HG03432 (cell line): ENCODE data around the gene ID1.
A peak's percentile ranks its signal among the peaks of the same experiment; 100 is the strongest.
"Not testable (repeated sequence)": the region's sequence is repeated elsewhere in the genome, so short reads cannot be mapped to it uniquely, and the experiment has no call there.

Experiments
- ATAC-seq: cut with Tn5 transposase; IDR thresholded peaks from one replicate; pipeline ENCODE4 v1.9.1; 2021; ENCODE audit warnings: mild to moderate bottlenecking, moderate library complexity; ENCODE audit not compliant: unreplicated experiment

ID1 gene

DNA sequence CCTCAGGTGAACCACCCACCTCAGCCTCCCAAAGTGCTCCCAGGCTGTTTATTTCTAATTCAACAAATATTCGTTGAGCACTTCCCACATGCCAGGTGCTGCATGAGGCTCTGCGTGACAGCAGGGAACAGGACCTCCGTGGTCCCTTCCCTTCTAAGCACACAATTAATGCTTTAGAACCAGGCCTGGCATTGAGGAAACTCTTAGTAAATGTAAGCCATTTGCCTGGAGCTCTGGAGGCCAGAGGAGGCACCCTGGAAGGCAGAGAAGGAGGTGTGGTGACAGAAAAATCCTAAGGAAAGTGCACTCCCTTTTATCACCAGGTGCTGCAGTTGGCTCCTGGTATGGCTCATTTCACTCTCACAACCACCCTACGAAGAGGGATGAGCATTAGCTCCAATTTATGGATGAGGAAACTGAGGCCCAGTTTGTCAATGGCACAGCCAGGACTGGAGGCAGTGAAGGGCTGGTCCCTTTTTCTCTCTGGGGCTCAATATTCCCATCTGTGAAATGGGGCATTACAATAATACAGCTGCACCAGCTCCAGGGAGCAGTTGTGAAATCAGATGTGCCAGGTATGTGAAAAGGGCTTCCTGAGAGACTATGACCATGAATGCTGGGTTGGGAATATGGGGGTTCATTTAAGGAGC, 8.1 kb upstream of the ID1 start:
- no peak for ATAC-seq

- ATAC-seq, result no peak
Measured at GRCh38 chr20:31597481-31597855, 7.6 kb upstream of the ID1 start.

- no peak for ATAC-seq
Measured at GRCh38 chr20:31602431-31602778, 2.7 kb upstream of the ID1 start.

DNA sequence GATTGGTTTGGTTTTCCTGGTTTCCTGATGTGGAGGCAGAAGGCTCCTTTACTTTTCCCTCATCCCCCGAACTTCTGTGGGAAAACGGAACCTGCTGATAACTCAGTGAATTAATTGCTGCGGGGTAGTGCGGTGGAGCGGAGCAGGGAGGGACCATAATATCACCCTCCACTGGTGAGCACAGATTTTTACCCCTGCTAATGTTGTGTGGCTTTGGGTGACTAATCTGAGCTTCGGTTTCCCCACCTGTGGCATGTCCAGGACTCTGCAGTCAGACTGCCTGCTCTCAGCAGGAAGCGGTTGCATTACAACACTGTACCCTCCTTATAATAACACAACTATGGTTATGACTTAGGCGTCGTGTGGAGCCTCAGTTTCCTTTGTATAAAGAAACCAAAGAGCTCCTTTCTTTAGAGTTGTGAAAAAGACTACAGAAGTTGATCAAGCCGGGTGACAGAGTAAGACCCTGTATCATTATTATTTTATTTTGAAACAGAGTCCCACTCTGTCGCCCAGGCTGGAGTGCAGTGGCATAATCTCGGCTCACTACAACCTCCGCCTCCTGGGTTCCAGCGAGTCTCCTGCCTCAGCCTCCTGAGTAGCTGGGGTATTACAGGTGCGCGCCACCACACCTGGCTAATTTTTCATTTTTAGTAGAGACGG, 2.2 kb upstream of the ID1 start:
- peak; percentile 70 for ATAC-seq

DNA sequence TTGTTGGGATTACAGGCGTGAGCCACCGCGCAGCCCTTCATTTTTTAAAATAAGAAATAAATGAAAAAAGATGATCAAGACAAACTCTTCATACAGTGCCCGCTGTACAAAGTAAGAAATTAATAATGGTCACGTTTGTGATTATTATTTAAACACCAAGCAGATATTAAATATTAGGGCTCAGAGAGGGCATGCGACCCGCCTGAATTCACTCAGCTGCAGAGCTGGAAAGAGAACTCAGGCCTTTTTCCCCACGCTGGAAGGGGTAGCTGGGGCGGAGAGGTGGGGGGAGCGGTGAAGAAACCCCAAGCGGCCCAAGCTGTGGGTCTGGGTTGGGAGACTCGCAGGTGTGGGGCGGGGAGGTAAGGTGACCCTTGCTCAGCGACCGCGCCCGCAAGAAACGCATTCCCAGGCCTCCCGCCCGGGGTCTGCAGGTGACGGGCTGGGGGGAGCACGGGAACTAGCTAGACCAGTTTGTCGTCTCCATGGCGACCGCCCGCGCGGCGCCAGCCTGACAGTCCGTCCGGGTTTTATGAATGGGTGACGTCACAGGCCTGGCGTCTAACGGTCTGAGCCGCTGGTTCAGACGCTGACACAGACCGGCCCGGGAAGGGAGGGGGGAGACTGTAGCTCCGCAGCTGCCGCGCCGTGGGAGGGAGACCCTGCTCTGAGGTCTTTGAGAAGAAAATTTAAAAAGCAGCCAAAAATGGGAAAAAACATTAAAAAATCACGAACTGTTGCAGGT, 1.1 kb upstream of the ID1 start:
- peak; percentile 55 for ATAC-seq

- ATAC-seq, result peak; percentile 0
Measured at GRCh38 chr20:31604567-31605030, 490 bp upstream of the ID1 start.

- no peak for ATAC-seq
Measured at GRCh38 chr20:31605902-31606803, 1.1 kb downstream of the ID1 start.

DNA sequence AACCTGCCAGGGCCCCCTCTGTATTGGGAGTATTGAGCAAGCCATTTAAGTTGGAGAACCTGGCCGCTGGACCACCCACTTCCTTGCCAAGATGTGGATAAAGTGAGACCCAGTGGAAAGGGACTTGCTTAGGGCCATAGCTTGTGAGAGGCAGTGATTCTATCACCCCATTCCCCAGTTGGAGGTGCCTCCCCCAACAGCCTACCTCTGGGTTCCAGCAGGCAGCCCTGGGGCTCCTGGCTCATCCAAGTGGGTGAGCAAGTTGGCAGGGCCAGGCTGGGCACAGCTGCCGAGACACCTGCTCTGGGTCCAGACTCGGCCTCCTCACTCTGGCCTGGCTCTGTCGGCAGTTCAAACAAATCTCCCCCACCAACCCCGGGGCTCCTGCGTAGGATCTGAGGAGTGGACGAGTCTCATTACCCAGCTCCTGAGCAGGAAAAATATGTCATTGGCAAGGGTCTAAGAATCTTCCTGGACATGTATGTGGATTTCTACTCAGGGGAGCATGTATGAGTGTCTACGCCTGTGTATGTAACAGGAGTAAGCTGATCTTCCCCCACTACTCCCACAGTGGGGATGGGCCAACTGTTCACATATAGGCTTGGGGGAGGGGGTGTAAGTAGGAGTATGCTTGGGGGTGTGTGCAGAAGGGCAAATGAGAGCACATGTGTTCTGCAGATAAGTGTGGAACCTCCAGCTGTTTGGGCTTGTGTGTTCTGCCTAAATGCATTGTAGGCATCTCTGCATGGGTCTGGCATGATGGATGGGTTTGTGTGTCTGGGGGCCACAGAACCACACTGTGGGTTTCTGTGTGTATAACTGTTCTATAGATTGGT, 1.9 kb downstream of the ID1 start:
- ATAC-seq, result no peak

GRCh38 chr20:31607640-31608250, 2.7 kb downstream of the ID1 start:
- no peak for ATAC-seq

GRCh38 chr20:31608251-31608945, 3.3 kb downstream of the ID1 start:
- no peak for ATAC-seq

GRCh38 chr20:31612271-31612640, 7.2 kb downstream of the ID1 start:
- ATAC-seq, result not testable (repeated sequence)

- no peak for ATAC-seq
Measured at GRCh38 chr20:31615416-31615815, 10.3 kb downstream of the ID1 start.

DNA sequence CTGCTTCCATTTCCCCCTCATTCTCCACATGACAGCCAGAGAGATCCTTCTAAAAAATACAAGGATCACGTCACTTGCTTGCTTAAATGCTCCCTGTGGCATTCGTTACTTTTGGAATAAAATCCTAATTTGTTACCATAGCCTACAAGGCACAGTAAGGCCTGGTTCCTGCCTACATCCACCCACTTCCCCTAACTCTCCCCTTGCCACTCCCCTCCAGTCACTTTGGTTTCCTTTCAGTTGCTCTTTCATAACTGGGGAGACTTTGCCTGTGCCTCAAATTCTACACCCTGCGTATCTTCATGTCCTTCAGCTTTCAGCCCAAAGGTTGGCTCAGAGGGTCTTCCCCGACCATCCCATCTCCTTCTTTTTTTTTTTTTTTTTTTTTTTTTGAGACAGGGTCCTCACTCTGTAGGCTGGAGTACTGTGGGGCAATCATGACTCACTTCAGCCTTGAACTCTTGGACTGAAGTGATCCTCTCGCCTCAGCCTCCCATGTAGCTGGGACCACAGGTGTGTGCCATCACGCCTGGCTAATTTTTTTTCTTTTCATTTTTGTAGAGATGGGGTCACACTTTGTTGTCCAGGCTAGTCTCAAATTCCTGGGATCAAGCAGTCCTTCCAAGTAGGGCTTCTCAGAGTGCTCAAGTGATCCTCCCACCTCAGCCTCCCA, 12.5 kb downstream of the ID1 start:
- ATAC-seq, result no peak

DNA sequence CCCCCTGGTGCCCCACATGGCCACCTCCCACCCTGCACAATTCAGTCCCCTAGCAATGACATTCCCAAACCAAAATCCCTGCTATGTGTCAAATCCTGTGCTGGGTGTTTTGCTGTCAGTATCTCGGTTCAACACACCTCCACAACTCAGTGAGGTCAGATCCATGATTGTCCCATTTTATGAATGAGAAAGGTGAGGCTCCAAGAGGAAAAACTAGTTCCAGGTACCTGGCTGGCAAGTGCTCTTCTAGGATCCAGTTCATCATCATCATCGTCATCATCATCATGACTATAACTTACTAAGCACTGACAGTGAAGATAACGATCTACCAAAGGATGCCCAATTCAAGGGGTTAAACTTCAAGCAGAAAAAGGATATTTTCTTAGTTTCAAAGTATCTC, 15.2 kb downstream of the ID1 start:
- ATAC-seq, result no peak

GRCh38 chr20:31623123-31623505, 18.0 kb downstream of the ID1 start:
- not testable (repeated sequence) for ATAC-seq

- ATAC-seq, result not testable (repeated sequence)
Measured at GRCh38 chr20:31626534-31626933, 21.4 kb downstream of the ID1 start.

- not testable (repeated sequence) for ATAC-seq
Measured at GRCh38 chr20:31628057-31628456, 23.0 kb downstream of the ID1 start.

- no peak for ATAC-seq
Measured at GRCh38 chr20:31630187-31630790, 25.2 kb downstream of the ID1 start.
